Muscle layer of colon (tissue), 2 donors: ENCODE results near the gene CALML3.

Experiments used
- H3K27ac ChIP-seq: one replicate; pipeline ENCODE4 v1.7.0; 2013; ENCODE audit warnings: low read depth, mild to moderate bottlenecking, low read length, moderate library complexity
- H3K27me3 ChIP-seq, 2 donors: one replicate each; pipeline ENCODE4 v1.7.0; 2013; ENCODE audit warnings: low read length in 2 of 2, mild to moderate bottlenecking in 2 of 2; ENCODE audit not compliant: insufficient read depth in 2 of 2, control insufficient read depth in 1 of 2
- H3K36me3 ChIP-seq: one replicate; pipeline ENCODE4 v1.7.0; 2013; ENCODE audit warnings: mild to moderate bottlenecking, low read length; ENCODE audit not compliant: insufficient read depth
- H3K4me1 ChIP-seq: one replicate; pipeline ENCODE4 v1.7.0; 2013; ENCODE audit warnings: mild to moderate bottlenecking, low read length; ENCODE audit not compliant: insufficient read depth
- H3K4me3 ChIP-seq, 2 donors: one replicate each; pipeline ENCODE4 v1.7.0; 2013; ENCODE audit warnings: low read length in 2 of 2, low read depth in 1 of 2, mild to moderate bottlenecking in 1 of 2, moderate library complexity in 1 of 2
- H3K9ac ChIP-seq: one replicate; pipeline ENCODE4 v1.7.0; 2013; ENCODE audit warnings: low read length
- H3K9me3 ChIP-seq: one replicate; pipeline ENCODE4 v1.7.0; 2013; ENCODE audit warnings: mild to moderate bottlenecking, low read length
- donor health status: abdominal sarcoma.
- donor health status: Adenocarcinoma of cecum.

The CALML3 gene

DNA sequence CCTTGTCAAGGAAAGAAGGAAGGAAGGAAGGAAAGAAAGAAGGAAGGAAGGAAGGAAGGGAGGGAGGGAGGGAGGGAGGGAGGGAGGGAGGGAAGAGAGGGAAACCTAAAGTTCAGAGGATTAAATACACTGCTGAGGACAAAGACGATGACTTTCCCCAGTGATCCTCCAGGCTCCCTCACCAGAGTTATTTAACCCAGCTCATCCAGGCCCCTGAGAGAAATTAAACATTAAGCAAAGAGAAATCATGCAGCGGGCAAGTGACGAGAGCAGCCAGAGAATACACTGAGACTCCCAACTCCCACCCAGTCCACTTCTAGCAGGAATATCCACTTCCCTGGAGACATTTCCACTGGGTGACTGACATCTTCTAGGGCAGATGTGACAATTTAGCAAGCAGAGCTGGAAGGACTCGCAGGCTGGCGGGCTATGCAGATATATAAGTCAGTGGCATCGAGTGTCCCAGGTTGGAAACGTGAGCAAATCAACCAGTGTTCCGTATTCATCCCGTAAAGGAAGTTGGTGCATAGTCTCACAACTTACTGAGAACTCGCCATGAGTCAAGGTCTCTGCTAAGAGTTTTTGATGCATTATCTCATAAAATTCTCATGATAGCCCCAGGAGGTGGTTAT, 48.7 kb downstream of the CALML3 start:
- Histone ChIP-seq H3K27ac (no peak overlapping the region), H3K9me3 (no peaks in the 10 kb centered on the region), H3K36me3 (no peaks in the 10 kb centered on the region), H3K4me1 (peaks cover 16% of the 10 kb centered on the region), H3K4me3 (no peak overlapping the region), H3K9ac (no peak overlapping the region), H3K27me3 (no peaks in the 10 kb centered on the region)

DNA sequence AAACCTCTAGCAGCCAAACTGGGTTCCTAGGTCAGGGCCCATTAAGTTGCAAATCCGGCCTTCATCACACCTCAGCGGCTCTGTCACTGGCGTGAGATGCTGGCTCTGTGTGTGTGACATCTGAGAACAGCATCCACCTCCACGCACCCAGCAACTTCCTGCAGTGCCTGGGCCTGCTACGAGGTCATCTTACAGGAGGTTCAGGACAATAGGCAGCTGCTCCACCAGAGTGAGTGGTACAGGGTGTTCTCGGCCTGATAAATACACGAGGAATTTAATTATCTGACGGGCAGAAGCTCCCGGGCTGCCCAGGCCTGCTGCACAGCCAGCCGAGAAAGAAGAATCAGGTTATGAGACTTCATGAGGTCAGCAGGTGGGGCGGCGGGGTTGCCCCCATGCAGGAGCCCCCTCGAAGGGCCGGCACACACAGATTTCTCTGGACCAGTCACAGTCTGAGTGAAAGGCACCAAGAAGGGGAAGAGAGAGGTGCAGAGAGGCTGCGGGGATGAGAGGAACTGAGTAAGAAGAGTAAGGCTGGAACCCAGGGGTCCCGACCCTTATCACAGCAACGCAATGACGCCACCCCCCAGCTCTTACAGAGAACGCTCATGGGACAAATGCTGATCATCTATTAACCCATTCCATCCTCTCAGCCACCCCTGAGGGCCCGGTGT, 49.3 kb downstream of the CALML3 start:
- no peaks in the 10 kb centered on the region for H3K36me3 ChIP-seq
- no peaks in the 10 kb centered on the region for H3K9me3 ChIP-seq
- H3K4me3 ChIP-seq, result no peak overlapping the region
- H3K27me3 ChIP-seq, result no peaks in the 10 kb centered on the region
- peaks cover 16% of the 10 kb centered on the region for H3K4me1 ChIP-seq
- no peak overlapping the region for H3K9ac ChIP-seq
- H3K27ac ChIP-seq, result no peak overlapping the region

DNA sequence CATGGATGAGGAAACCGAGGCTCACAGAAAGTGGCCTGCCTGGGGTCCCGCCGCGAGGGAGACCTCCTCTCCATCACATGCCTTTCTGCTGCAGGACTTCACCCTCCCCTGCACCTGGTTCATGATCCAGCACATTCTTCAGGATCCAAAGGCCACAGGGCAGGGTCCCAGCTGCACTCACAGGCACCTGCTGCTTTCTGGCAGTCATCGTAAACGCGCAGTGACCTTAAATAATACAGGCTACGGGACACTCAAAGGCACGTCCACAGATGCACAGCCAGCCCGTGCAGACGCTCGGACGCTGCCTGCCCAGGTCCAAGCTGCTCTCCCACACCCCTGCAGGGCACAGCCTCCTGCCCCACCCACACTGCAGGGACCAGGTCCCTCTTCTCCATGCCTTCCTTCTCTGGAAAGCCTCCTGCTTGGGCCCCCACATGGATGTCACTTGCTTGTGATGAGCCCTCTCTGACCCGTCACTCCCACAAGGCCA, 49.9 kb downstream of the CALML3 start:
- Histone ChIP-seq H3K9ac (no peak overlapping the region), H3K27ac (no peak overlapping the region), H3K36me3 (no peaks in the 10 kb centered on the region)

DNA sequence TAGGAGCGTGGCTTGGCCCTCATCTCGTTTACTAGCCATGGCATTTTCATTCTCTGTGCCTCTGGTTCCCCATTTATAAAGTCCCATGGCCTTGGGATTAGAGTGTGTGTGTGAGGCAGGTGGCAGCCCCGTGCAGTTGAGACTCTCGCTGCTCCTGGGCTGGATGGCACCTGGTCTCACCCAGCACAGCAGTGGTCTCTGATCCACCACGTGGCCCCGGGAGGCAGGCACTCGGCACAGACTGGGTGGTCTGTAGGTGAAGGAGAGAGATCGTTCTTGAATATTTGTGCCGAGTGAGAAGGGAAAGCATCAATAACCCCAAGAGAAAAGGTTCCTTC, 50.4 kb downstream of the CALML3 start:
- H3K36me3 ChIP-seq, result no peaks in the 10 kb centered on the region
- H3K27ac ChIP-seq, result peak overlapping the region; percentile 17
- H3K4me1 ChIP-seq, result peaks cover 16% of the 10 kb centered on the region
- no peaks in the 10 kb centered on the region for H3K9me3 ChIP-seq
- H3K27me3 ChIP-seq, result no peaks in the 10 kb centered on the region
- peak overlapping the region in 1 of 2 donors; percentile 20 for H3K4me3 ChIP-seq
- no peak overlapping the region for H3K9ac ChIP-seq

More for the DNA sequence above, 49.9 kb downstream of the CALML3 start:
- Histone ChIP-seq H3K4me1 (peaks cover 16% of the 10 kb centered on the region), H3K9me3 (no peaks in the 10 kb centered on the region), H3K4me3 (peak overlapping the region in 1 of 2 donors; percentile 20), H3K27me3 (no peaks in the 10 kb centered on the region)

DNA sequence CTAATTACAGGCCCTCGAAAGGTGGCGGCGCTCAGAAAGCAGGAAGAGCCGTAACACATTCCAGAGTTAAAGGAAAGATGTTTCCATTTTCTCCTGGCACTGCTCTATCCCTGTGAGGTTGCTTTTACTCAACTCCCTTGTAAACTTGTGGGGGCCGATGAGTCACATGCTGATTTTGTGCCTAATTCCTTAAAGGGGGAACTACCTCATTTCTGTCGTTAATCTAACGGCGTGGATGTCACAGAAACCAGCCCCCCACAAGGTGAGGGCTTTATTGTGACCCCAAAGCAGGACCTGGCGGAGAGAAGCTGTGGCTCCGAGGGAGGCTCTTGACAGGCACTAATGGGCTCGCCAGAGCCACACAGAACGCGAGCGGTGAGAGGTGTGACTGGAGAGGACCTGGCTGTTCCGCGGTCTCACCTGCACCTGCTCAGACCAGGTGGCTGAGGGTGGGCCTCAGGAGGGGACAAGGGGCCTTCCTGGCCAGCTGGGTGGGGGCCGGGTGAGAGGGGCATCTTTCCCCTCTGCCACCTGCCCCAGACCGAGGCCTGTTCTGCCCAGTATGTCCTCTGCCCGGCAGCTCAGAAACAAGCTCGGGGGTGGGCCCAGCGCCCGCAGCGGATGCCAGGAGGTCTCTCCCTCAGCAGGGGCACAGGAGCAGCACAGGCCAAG, 50.9 kb downstream of the CALML3 start:
- H3K4me1 ChIP-seq, result peaks cover 16% of the 10 kb centered on the region
- H3K9ac ChIP-seq, result no peak overlapping the region
- H3K27me3 ChIP-seq, result no peaks in the 10 kb centered on the region
- H3K4me3 ChIP-seq, result no peak overlapping the region
- no peaks in the 10 kb centered on the region for H3K9me3 ChIP-seq
- H3K27ac ChIP-seq, result peak overlapping the region; percentile 17
- no peaks in the 10 kb centered on the region for H3K36me3 ChIP-seq

DNA sequence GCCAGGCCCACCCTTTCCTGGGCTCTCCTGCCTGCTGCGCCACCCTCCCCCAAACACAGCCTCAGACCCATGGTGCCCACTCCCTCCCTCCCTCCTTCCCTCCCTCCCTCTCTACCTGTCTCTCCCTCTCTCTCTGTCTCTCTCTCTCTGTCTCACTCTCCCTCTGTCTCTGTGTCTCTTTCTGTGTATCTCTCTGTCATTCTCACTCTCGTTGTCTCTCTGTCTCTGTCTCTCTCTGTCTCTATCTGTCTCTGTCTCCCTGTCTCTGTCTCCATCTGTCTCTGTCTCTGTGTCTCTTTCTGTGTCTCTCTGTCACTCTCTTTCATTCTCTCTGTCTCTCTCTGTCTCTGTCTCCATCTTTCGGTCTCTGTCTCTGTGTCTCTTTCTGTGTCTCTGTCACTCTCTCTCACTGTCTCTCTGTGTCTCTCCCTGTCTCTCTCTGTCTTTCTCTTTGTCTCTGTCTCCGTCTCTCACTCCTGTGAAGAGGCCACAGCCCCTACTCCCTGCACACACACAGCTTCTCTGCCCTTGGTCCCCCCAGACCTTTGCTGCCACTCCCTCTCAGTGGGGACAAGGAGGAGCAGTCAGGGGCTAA, 51.5 kb downstream of the CALML3 start:
- Histone ChIP-seq H3K9me3 (peaks cover 1% of the 10 kb centered on the region), H3K4me1 (peaks cover 16% of the 10 kb centered on the region), H3K4me3 (no peak overlapping the region), H3K9ac (no peak overlapping the region), H3K36me3 (no peaks in the 10 kb centered on the region), H3K27ac (no peak overlapping the region), H3K27me3 (no peaks in the 10 kb centered on the region)
